Measurements from ENCODE around the gene LTN1.
"Not testable (repeated sequence)": the region's sequence is repeated elsewhere in the genome, so short reads cannot be mapped to it uniquely, and the experiment has no call there.

The LTN1 gene

GRCh38 chr21:28992526-28993292, at the start of gene LTN1:
LTN1 (minus strand) TSS chr21:28992877; CDS start chr21:28992805, 72 bp downstream.
- peak; percentile 99 for DNase-seq (ENCODE audit: low read depth in 2 of 2)

- no peak for DNase-seq (ENCODE audit: low read depth in 2 of 2)
Measured at GRCh38 chr21:29034678-29035077, 42.0 kb upstream of the LTN1 start.

- DNase-seq (ENCODE audit: low read depth in 2 of 2): no peak
Measured at GRCh38 chr21:29033871-29034270, 41.2 kb upstream of the LTN1 start.

- no peak for DNase-seq (ENCODE audit: low read depth in 2 of 2)
Measured at GRCh38 chr21:29033301-29033700, 40.6 kb upstream of the LTN1 start.

- no peak for DNase-seq (ENCODE audit: low read depth in 2 of 2)
Measured at GRCh38 chr21:29030909-29031308, 38.2 kb upstream of the LTN1 start.

GRCh38 chr21:29029524-29029923, 36.8 kb upstream of the LTN1 start:
- no peak for DNase-seq (ENCODE audit: low read depth in 2 of 2)

- no peak for DNase-seq (ENCODE audit: low read depth in 2 of 2)
Measured at GRCh38 chr21:29025328-29025713, 32.6 kb upstream of the LTN1 start.

- peak; percentile 99 for DNase-seq (ENCODE audit: low read depth in 2 of 2)
Measured at GRCh38 chr21:29024474-29025327, 32.0 kb upstream of the LTN1 start, which contains the start of gene USP16. USP16 (plus strand) TSS chr21:29024668; CDS start chr21:29027914, 3,246 bp downstream.

- no peak for DNase-seq (ENCODE audit: low read depth in 2 of 2)
Measured at GRCh38 chr21:29022166-29022565, 29.5 kb upstream of the LTN1 start.

- DNase-seq (ENCODE audit: low read depth in 2 of 2): no peak
Measured at GRCh38 chr21:29018540-29018939, 25.9 kb upstream of the LTN1 start.

- no peak for DNase-seq (ENCODE audit: low read depth in 2 of 2)
Measured at GRCh38 chr21:29017639-29018237, 25.1 kb upstream of the LTN1 start.

- not testable (repeated sequence) for DNase-seq (ENCODE audit: low read depth in 2 of 2)
Measured at GRCh38 chr21:29011236-29011635, 18.6 kb upstream of the LTN1 start.

GRCh38 chr21:29008367-29008766, 15.7 kb upstream of the LTN1 start:
- DNase-seq (ENCODE audit: low read depth in 2 of 2): no peak

- no peak for DNase-seq (ENCODE audit: low read depth in 2 of 2)
Measured at GRCh38 chr21:29007810-29008209, 15.1 kb upstream of the LTN1 start.

- no peak for DNase-seq (ENCODE audit: low read depth in 2 of 2)
Measured at GRCh38 chr21:29007135-29007534, 14.5 kb upstream of the LTN1 start.

GRCh38 chr21:29005696-29006095, 13.0 kb upstream of the LTN1 start:
- DNase-seq (ENCODE audit: low read depth in 2 of 2): no peak

GRCh38 chr21:29002442-29003144, 9.9 kb upstream of the LTN1 start:
- DNase-seq (ENCODE audit: low read depth in 2 of 2): peak; percentile 84 to 88

- DNase-seq (ENCODE audit: low read depth in 2 of 2): no peak
Measured at GRCh38 chr21:28993293-28993629, 584 bp upstream of the LTN1 start.

- DNase-seq (ENCODE audit: low read depth in 2 of 2): no peak
Measured at GRCh38 chr21:28991861-28992525, 684 bp downstream of the LTN1 start.

- DNase-seq (ENCODE audit: low read depth in 2 of 2): not testable (repeated sequence)
Measured at GRCh38 chr21:28988146-28988545, 4.5 kb downstream of the LTN1 start.

- no peak for DNase-seq (ENCODE audit: low read depth in 2 of 2)
Measured at GRCh38 chr21:28986677-28987076, 6.0 kb downstream of the LTN1 start.

Measured in fibroblast of skin of left biceps (primary cell).